T-helper 17 cell (primary cell): ENCODE data around the gene LHX3. TPM values are rescaled to one million over a fixed set of nuclear protein-coding genes. Genes with fewer than 3 reads are reported as not detected.

ENCODE experiments used
- ATAC-seq: fragments of 150-1000 bp; cut with Tn5 transposase; 2 replicates; pipeline ENCODE4 v1.10.0; 2021; ENCODE audit warnings: mild to moderate bottlenecking, moderate library complexity
- DNase-seq, 3 donors: peaks; one replicate each; pipeline versions ENCODE4 v3.0.0 to v3.0.0-alpha.2; 2020 to 2021
- H3K9me3 ChIP-seq: one replicate; pipeline ENCODE4 v1.7.0; 2013; ENCODE audit warnings: low read length, mild to moderate bottlenecking; ENCODE audit not compliant: control insufficient read depth, poor library complexity, severe bottlenecking
- H3K27ac Mint-ChIP-seq: one replicate; pipeline ENCODE4 v1.8.0; 2022; ENCODE audit warnings: mild to moderate bottlenecking, moderate library complexity, mixed read lengths
- H3K27me3 Mint-ChIP-seq: one replicate; pipeline ENCODE4 v1.8.0; 2022; ENCODE audit warnings: mixed read lengths
- H3K36me3 Mint-ChIP-seq: one replicate; pipeline ENCODE4 v1.8.0; 2022; ENCODE audit warnings: low read depth, mixed read lengths
- H3K4me1 Mint-ChIP-seq: one replicate; pipeline ENCODE4 v1.8.0; 2022; ENCODE audit warnings: mild to moderate bottlenecking, mixed read lengths
- H3K4me3 Mint-ChIP-seq: one replicate; pipeline ENCODE4 v1.8.0; 2022; ENCODE audit warnings: mild to moderate bottlenecking, moderate library complexity, mixed read lengths
- total RNA-seq, 4 donors: library from RNA in 2 of 4; stranded (reverse) in 2 of 4; gene quantifications; one replicate each; pipeline ENCODE4 v1.2.3 and lab custom pipeline; 2022 to 2026

LHX3 gene
- total RNA-seq, 2 donors from 2014 or later, result 0.10 to 0.18 TPM

DNA sequence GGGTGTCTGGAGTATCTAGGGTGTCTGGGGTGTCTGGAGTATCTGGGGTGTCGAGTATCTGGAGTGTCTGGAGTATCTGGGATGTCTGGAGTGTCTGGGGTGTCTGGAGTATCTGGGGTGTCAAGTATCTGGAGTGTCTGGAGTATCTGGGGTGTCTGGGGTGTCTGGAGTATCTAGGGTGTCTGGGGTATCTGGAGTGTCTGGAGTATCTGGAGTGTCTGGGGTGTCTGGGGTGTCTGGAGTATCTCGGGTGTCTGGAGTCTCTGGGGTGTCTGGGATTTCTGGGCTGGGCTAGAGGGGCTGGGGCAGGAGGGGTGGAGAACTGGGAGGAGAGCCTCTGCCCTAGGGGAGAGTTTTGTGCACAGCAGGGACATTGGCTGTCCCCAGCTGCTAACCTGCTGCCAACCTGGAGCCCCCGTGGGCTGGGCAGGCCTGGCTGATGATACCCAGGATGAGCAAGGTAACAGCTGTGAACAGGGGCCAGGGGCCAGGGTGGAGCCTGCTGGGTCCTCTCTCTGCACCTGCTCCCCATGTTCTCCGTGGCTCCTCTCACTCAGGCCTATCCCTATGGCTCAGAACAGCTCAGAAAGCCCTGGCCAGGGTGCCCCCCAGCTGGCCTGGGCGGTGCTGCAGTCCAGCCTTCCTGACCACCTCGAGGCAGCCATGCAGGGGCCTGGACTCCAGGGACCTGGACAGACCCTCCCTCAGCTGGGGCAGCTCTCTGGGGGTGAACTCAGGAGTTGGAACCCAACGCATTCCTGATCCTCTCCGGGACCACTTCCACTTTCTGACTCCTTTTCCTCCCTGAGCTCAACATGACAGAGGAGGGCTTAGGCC is 29.9 kb downstream of the LHX3 start:
- no peak overlapping the region for H3K4me3 Mint-ChIP-seq
- no peak overlapping the region for H3K27ac Mint-ChIP-seq
- ATAC-seq (no peak), DNase-seq (peak in 1 of 3 donors; percentile 8)
- peaks cover 31% of the 10 kb centered on the region for H3K27me3 Mint-ChIP-seq
- peaks cover 6% of the 10 kb centered on the region for H3K4me1 Mint-ChIP-seq
- no peaks in the 10 kb centered on the region for H3K36me3 Mint-ChIP-seq
- no peaks in the 10 kb centered on the region for H3K9me3 ChIP-seq

DNA sequence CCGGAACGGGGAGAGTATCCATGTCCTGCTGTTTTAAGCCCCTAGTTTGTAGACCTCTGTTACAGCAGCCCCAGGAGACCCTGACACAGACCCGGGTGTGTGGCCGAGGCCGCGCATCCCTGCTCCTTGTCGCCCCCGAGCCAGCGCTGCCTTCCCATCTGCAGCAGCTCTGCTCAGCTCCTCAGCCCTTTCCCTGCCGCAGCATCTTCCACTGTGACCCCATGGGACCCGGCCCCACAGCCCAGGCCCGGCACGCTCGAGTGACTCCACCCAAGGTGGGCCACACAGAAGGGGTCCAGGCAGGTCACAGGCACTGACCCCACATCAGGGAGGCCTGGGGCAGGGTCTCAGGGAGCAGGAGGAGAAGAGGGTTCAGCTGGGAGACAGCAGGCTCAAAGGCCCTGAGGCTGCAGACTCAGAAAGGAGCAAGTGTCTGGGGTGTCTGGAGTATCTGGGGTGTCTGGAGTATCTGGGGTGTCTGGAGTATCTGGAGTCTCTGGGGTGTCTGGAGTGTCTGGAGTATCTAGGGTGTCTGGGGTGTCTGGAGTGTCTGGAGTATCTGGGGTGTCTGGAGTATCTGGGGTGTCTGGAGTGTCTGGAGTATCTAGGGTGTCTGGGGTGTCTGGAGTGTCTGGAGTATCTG is 31.2 kb downstream of the LHX3 start:
- no peak overlapping the region for H3K4me3 Mint-ChIP-seq
- no peak overlapping the region for H3K27ac Mint-ChIP-seq
- H3K36me3 Mint-ChIP-seq, result no peaks in the 10 kb centered on the region
- H3K27me3 Mint-ChIP-seq, result peaks cover 37% of the 10 kb centered on the region
- peaks cover 6% of the 10 kb centered on the region for H3K4me1 Mint-ChIP-seq
- ATAC-seq, result no peak
- DNase-seq, result peak in 1 of 3 donors; percentile 8
- no peaks in the 10 kb centered on the region for H3K9me3 ChIP-seq

DNA sequence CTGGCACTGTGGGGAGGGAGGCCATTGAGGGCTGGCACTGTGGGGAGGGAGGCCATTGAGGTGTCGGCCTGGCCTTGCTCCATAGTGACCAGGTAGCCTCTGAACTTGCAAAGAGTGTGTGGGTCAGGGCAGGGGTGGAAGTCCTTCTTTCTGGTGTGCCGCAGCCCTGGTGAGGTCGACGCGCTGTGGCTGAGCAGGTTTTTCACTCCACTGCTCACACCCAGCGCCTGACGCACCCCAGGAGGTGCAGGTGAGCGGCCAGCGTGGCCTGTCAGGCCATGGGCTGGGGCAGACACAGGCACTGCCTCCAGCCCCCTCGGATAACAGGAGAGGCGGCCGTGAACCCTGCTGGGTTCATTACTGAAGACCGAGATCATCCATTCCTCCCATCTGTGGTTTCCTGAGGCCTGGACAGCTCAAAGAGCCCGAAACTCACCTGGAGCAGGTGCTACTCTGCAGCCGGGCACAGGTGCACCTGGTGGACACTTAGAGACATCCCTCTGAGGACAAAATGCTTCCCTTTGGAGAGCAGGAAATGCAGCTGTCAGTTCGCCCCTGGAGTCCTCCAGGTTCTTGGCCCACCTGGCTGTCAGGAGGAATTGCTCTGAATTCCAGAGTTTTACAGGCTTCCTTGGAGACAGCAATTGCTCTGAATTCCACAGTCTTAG is 32.4 kb downstream of the LHX3 start:
- H3K4me3 Mint-ChIP-seq, result no peak overlapping the region
- ATAC-seq (no peak), DNase-seq (no peak)
- no peak overlapping the region for H3K27ac Mint-ChIP-seq
- no peaks in the 10 kb centered on the region for H3K36me3 Mint-ChIP-seq
- H3K9me3 ChIP-seq, result no peaks in the 10 kb centered on the region
- peaks cover 36% of the 10 kb centered on the region for H3K27me3 Mint-ChIP-seq
- H3K4me1 Mint-ChIP-seq, result peaks cover 6% of the 10 kb centered on the region

DNA sequence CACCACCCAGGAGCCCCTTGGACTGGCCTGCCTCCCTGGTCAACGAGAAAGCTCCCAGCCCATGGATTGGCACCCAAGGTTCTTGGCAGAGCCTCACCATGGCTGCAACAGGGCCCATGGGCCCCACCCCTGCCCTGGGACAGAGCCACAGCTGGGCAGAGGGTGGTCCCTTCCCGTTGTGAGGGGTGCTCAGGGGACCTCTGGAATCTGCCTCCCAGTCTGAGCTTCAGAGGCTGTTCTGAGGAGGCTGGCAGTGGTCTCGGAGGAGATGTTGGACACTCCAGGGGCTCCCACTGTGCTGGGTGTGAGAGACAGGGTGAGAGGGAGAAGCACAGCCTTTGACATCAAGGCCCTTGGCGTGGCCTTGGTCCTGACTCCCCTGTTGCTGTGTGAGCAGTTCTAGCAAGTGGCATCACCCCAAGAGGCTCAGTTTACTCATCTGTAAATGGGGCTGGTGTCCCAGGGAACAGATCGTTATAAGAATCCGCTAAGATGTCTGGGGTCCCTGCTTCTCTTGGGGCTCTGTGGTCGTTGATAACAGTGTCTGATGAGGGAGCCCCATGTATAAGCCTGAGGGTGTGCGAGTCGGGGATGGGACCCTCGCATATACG is 33.0 kb downstream of the LHX3 start:
- no peaks in the 10 kb centered on the region for H3K9me3 ChIP-seq
- Mint-ChIP-seq H3K4me1 (peaks cover 6% of the 10 kb centered on the region), H3K36me3 (no peaks in the 10 kb centered on the region), H3K27me3 (peaks cover 31% of the 10 kb centered on the region), H3K4me3 (no peak overlapping the region), H3K27ac (no peak overlapping the region)
- peak in 1 of 3 donors; percentile 8 for DNase-seq
- no peak for ATAC-seq

DNA sequence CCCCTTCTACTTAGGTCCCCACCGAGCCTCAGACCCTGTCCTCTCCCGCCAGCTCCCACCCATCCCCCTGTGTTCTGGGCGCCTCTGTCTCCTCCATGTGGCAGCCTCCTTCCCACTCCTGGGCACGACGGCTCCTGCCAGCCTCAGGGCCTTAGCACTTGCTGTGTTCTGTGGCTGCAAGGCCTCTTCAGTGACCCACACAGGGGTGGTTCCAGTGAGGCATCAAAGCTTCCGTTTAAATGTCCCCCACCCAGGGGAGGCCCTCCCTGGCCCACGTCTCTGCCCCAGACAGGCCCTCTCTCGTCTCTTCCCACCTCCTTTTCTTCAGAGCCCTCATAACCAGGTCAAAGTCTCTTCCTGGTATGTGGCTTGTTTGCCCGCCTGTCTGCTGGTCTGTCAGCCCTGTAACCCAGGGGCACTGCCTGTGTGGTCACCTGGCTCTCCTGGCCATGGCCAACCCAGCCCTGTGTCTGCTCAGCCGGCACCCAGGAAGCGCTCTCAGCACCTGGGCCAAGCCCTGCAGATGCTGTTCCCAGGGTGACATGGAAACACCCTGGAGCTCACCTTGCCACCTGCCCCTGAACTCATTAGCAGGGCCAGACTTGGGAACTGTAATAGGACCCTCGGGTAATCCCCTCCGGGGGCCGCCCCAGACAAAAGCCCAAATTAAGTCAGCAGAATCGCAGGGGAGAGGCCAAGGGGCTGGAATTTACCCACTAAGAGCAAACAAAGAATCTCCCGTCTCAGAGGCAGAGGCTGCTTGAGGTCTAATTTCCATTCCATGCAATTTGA is 33.7 kb downstream of the LHX3 start:
- Mint-ChIP-seq H3K4me3 (no peak overlapping the region), H3K4me1 (peaks cover 6% of the 10 kb centered on the region), H3K36me3 (no peaks in the 10 kb centered on the region), H3K27ac (no peak overlapping the region), H3K27me3 (peaks cover 28% of the 10 kb centered on the region)
- ATAC-seq (no peak), DNase-seq (peak in 1 of 3 donors; percentile 5)
- no peaks in the 10 kb centered on the region for H3K9me3 ChIP-seq

DNA sequence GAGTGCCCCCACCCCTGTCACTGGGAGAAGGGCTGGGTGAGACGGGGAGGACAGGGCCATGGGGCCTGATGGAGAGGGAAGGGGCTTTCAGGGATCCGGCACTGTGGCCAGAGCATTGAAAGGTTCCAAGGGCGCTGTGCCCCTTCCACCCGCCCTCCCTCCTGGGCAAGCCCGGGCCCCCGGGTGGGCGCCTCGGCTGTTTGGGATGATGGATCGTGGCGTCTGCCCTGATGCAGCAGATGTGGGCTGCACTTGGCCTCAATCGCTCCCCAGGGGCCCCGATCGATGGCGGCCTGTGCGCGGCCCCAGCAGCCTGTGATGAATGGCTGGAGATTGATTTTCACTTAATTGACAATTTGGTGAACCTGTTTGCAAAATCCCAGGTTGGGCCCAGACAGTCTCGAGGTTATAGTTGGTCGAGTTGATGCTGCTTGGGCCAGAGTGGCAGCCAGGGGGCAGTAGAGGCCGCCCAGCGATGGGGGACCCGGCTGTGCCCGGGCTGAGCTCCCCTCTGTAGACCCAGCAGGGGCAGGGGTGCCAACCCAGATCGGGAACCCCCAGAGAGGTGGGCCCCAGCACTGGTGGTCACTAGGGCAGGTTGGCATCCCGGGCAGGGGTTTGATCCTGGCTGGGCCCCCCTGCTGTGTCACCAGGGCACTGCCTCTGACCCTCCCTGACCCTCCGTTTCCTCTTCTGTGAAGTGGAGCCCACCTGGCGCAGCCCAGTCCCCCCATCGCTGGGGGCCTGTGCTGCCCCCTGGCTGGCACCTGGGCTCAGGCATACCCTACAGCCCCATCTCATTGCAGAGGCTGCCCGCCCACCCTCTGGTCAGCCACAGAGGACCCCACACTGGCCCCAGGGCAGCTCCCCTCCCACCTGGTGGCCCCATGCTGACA is 34.7 kb downstream of the LHX3 start:
- Mint-ChIP-seq H3K27ac (no peak overlapping the region), H3K4me3 (no peak overlapping the region), H3K36me3 (no peaks in the 10 kb centered on the region), H3K27me3 (peaks cover 28% of the 10 kb centered on the region), H3K4me1 (peaks cover 6% of the 10 kb centered on the region)
- H3K9me3 ChIP-seq, result no peaks in the 10 kb centered on the region
- ATAC-seq (peak; percentile 70), DNase-seq (peak; percentile 17 to 49 (median 22))

DNA sequence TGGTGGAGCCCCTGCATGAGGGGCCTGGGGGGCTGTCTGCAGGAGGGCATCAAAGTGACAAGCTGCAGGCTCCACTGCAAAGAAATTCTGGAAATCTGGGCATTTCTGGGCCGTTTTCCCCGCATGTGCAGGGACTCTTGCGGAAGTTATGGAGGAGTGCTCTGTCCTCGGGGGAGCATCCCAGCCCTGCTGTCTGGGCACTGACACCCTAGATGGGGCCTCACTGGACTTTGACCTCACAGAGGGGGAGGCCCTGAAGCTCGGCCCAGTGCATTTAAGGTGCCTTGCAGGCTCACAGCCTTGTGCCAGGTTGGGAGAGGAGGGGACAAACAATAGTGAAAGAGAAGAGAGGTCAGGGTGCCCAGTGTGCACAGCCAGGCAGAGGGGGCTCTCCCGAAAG is 35.4 kb downstream of the LHX3 start:
- ATAC-seq (no peak), DNase-seq (no peak)
- H3K9me3 ChIP-seq, result no peaks in the 10 kb centered on the region
- Mint-ChIP-seq H3K4me3 (no peak overlapping the region), H3K27me3 (peaks cover 28% of the 10 kb centered on the region), H3K4me1 (peaks cover 8% of the 10 kb centered on the region), H3K27ac (peak overlapping the region; percentile 27), H3K36me3 (no peaks in the 10 kb centered on the region)

DNA sequence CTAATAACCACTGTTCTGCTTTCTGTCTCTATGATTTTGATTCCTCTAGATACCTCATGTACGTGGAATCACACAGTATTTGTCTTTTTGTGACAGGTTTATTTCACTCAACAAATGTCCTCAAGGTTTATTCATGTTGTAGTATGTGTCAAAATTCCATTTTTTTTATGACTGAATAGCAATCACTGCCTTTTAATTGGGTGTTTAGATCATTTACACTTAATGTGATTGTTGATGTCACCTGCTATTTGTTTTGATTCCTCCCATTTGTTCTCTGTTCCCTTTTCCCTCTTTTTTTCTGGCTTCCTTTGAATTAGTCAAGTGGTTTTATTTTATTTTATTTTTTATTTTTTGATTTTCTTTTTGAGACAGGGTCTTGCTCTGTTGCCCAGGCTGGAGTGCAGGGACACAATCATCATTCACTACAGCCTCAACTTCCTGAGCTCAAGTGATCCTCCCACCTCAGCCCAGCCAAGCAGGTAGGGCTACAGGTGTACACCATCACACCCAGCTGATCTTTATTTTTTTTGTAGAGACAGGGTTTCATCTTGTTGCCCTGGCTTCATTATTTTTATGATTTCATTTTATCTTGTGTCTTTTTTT is 41.6 kb downstream of the LHX3 start:
- Mint-ChIP-seq H3K27ac (no peak overlapping the region), H3K27me3 (peaks cover 10% of the 10 kb centered on the region), H3K4me1 (peaks cover 2% of the 10 kb centered on the region), H3K4me3 (no peak overlapping the region), H3K36me3 (no peaks in the 10 kb centered on the region)
- ATAC-seq (no peak), DNase-seq (no peak)
- H3K9me3 ChIP-seq, result no peaks in the 10 kb centered on the region

DNA sequence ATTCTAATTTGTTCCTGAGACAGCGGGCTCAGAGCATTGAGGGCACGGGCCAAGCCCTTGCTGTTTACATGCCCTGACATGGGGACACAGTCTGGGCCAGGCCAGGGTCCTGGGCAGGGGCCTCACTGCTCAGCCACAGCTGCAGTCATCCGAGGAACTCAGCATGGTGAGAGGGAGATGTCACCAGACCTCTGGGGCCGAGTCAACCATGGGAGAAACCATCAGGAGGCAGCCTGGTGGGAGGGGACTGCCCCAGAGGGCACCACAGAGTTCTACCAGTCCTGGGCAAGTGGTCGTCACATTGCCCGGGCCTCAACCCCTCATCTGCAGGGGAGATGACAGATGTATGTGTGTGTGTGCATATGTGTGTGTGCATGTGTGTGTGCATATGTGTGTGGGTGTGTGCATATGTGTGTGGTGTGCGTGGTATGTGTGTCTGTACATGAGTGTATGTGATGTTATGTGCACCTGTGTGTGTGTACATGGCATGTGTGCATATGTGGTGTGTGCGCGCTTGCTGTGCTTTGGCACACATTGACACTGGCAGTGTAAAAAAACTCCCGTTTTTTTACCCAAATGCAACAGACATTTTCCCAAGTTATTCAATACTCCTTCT is 43.8 kb downstream of the LHX3 start:
- Mint-ChIP-seq H3K4me3 (no peak overlapping the region), H3K27ac (no peak overlapping the region), H3K4me1 (peaks cover 2% of the 10 kb centered on the region), H3K36me3 (no peaks in the 10 kb centered on the region), H3K27me3 (peaks cover 15% of the 10 kb centered on the region)
- ATAC-seq, result no peak
- H3K9me3 ChIP-seq, result no peaks in the 10 kb centered on the region
- DNase-seq, result no peak

DNA sequence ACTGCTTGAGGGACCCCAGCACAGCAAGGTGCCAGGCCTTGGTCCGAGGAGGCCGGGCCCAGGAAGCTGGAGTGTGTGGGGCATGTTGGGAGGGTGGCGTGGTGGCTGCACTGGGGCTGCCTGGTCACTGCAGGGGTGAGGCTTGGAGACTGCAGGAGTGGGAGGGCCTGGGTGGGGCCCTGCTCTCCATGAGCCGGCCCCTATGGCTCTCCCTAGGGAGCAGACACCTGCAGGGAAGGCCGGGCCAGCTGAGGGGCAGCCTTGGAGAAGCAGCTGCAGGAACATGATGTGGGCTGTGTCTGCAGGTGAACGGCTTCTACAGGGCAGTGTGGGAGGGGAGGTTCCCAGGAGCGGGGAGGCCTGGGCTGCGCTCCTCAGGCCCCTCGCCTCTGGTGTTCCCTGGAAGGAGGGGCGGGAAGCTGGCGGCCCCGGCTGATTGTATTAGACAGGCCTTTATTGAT is 44.5 kb downstream of the LHX3 start:
- Mint-ChIP-seq H3K27ac (no peak overlapping the region), H3K4me1 (peaks cover 2% of the 10 kb centered on the region), H3K36me3 (no peaks in the 10 kb centered on the region), H3K27me3 (peaks cover 18% of the 10 kb centered on the region), H3K4me3 (no peak overlapping the region)
- no peaks in the 10 kb centered on the region for H3K9me3 ChIP-seq
- ATAC-seq (no peak), DNase-seq (no peak)

DNA sequence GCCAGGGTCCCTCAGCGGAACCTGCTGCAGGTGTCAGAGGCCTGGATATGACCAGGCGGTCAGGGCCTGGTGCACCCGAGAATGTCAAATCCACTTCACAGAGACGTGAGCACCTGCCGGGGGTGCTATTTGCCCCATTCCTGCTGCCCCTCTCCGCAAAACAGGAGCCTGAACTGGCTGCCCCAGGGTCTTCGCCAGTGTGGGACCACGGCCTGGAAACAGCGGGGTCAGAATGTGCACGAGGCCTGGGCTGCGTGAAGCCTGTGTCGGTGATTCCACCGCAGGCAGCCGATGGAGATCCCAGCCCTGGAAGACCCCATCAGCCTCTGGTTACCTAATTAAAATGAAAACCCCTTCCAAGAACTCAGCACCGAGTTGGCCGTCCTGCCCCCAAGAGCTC is 45.1 kb downstream of the LHX3 start:
- DNase-seq, result no peak
- Mint-ChIP-seq H3K4me3 (no peak overlapping the region), H3K36me3 (no peaks in the 10 kb centered on the region), H3K27me3 (peaks cover 24% of the 10 kb centered on the region), H3K27ac (no peak overlapping the region), H3K4me1 (peaks cover under 1% of the 10 kb centered on the region)
- ATAC-seq, result no peak
- no peaks in the 10 kb centered on the region for H3K9me3 ChIP-seq
